GM18519 (cell line): ENCODE data around the gene COL1A1.

ENCODE experiments used
- ATAC-seq: cut with Tn5 transposase; IDR thresholded peaks from one replicate; pipeline ENCODE4 v1.9.1; 2021; ENCODE audit warnings: mild to moderate bottlenecking, moderate library complexity; ENCODE audit not compliant: unreplicated experiment, low FRiP score

Gene COL1A1

DNA sequence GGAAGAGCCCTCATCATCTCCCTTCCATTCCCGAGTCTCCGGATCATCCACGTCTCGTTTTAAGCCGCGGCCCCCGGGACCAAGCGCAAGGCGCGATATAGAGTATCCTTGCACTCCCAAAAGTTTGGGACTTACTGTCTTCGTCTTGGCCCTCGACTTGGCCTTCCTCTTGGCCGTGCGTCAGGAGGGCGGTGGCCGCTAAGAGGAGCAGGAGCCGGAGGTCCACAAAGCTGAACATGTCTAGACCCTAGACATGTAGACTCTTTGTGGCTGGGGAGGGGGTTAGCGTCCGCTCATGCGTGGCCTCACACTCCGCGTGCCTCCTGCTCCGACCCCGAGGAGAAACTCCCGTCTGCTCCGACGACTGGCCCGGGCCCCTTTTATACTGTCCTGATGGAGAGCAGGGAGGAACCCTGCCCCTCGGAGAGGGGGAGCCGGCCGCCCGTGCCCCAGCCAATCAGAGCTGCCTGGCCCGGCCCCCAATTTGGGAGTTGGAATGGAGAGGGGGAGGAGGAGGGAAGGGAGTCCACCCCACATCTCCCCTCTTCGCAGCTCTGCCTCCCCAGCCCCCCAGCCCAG is at the start of gene COL1A1:
Gene COL1A1, minus strand, starts transcription at position 356 of the 579 bp plus-strand sequence. Its CDS starts 118 bp downstream, at position 238.
- no peak for ATAC-seq

- no peak for ATAC-seq
Observed at GRCh38 chr17:50248255-50248654, 46.8 kb upstream of the COL1A1 start.

DNA sequence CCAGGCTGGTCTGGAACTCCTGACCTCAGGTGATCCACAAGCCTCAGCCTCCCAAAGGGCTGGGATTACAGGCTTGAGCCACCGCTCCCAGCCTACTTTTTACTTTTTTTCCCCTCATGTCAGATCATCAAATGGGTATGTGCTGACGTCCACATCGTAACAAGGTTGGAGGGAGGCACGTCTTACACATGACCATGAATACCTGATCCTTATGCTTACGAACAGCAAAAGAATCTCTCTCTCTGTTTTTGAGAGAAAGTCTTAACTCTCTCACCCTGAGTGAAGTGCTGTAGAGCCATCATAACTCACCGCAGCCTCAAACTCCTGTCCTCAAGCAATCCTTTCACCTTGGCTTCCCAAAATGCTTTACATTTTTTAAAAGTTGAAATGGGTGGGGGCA is 43.3 kb upstream of the COL1A1 start:
- ATAC-seq: no peak

DNA sequence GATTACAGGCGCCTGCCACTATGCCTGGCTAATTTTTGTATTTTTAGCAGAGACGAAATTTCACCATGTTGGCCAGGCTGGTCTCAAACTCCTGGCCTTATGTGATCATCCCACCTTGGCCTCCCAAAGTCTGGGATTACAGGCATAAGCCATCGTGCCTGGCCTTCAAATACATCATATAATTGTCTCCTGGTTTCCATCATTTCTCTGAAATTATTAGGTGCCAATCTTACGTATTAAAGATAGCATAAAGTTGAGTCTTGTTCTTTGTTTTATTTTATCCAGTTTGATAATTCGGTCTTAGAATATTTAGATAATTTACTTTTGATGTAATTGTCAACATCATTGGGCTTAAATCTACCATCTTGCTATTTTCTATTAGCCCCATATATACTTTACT is 40.0 kb upstream of the COL1A1 start:
- ATAC-seq: no peak

DNA sequence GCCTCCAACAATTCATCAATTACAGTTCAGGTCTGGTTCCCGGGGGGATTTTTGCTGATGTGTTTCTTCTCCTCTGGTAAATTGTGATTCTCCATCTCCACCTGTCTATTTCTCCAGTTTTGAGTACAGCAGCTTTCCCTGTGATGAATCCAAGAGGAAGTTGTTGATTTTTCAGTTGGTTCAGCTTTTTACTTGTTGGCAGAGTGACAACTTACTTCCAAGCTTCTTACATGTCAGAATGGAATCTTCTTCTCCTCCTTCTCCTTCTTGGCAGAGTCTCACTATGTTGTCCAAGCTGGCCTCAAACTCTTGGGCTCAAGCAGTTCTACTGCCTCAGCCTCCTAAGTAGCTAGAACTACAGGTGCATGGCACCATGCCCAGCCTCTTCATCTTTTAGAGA is 39.4 kb upstream of the COL1A1 start:
- ATAC-seq: no peak

GRCh38 chr17:50239937-50240336 is 38.5 kb upstream of the COL1A1 start:
- ATAC-seq: no peak

- no peak for ATAC-seq
Observed at GRCh38 chr17:50238601-50239280, 37.3 kb upstream of the COL1A1 start.

GRCh38 chr17:50237901-50238300 is 36.5 kb upstream of the COL1A1 start:
- ATAC-seq: no peak

DNA sequence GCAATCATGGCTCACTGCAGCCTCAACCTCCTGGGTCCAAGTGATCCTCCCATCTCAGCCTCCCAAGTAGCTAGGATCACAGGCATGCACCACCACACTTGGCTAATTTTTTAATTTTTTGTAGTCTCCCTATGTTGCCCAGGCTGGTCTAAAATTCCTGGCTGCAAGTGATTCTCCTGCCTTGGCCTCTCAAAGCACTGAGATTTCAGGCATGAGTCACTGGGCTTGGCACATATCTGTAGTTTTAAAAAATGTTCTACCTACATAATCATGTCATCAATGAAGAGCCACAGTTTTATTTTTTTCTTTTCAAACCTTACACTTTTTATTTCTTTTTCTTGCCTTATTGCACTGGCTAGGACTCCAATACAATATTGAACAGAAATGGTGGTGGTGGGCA is 33.1 kb upstream of the COL1A1 start:
- no peak for ATAC-seq

DNA sequence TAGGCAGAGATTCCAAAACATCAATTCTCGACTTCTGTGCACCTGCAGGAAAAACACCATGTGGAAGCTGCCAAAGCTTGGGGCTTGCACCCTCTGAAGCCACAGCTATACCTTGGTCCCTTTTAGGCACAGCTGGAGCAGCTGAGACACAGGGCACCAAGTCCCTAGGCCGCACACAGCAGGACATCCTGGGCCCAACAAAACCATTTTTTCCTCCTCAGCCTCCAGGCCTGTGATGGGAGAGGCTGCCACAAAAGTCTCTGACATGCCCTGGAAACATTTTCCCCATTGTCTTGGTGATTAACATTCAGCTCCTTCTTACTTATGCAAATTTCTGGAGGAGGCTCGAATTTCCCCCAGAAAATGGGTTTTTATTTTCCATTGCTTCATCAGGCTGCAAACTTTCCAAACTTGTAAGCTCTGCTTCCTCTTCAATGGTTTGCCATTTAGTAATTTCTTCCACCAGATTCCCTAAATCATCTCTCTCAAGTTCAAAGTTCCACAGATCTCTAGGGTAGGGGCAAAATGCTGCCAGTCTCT is 24.3 kb upstream of the COL1A1 start:
- no peak for ATAC-seq

GRCh38 chr17:50222922-50223321 is 21.5 kb upstream of the COL1A1 start:
- ATAC-seq: no peak

DNA sequence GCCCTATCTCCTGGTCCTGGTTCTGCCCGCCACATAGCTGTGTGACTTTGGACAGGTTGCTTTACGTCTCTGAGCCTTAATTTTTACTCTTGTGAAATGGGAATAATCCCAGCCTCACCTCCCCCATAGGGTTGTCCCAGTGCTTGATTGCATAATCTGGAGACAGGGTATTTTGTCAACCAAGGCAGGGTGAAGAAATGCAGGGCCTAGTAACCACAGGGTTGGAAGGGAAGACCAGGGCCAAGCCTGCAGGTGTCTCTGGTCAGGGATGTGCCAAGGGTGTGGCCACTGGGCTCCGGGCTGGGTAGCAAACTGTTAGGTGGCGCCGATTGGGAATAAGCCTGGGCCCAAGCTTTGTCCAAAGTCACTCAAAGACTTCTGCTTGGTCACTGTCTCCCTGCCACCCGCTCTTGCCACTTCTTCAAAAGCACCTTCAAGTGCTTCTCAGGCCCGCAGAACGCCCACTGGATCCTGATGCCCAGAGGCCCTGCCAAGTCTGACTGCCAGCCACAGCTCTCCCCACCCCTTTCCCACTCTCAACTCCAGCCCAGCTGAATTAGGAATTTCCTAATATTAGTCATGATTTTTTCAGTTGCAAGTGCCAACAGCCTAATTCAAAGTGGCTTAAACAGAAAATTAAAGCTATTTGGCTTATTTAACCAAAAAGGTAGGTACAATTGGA is 20.6 kb upstream of the COL1A1 start:
- ATAC-seq: no peak

GRCh38 chr17:50221266-50221863 is 19.9 kb upstream of the COL1A1 start:
- no peak for ATAC-seq

GRCh38 chr17:50220811-50221210 is 19.4 kb upstream of the COL1A1 start:
- ATAC-seq: no peak

DNA sequence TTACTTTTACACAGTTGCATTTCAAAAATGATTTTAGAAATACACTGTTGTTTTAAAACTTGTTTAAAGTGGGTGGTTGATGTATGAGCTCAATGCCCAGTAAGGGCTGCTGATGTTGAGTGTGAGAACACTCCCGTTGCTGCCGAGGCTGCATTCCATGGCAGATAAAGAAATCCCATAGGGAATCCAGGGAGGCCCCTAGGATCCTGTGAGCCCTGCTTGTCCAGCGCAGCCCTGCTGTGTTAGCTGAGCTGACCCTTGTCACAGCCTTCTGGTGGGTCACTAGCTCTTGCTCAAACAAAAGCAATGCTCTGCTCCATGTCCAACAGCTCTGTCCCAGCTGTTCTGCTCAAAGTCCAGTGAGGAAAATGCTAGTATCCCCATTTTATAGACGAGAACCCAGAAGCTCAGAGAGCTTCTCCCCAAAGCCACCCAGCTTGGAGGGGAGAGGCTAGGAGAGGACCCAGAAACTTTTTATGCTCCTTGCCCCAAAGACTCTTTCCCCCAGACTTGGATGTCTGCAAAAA is 18.6 kb upstream of the COL1A1 start:
- no peak for ATAC-seq

DNA sequence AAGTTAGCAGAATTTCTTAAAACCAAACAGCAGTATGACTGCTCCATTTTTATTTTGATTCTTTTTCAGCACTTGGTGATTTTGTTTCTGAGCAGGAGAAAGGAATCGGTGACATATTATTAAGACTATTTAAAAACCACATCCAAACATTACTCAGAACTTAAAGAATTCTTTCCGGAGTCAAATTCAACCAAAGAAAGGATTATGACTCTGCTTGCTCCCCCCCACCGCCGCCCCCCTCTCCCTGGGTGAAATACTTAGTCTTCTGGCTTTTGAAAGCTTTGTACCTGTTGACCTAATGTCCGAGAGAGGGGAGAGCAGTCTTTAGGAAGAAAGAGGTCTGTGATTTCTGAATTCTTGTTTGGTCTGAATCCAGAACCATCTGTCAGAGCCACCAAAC is 17.9 kb upstream of the COL1A1 start:
- ATAC-seq: no peak

DNA sequence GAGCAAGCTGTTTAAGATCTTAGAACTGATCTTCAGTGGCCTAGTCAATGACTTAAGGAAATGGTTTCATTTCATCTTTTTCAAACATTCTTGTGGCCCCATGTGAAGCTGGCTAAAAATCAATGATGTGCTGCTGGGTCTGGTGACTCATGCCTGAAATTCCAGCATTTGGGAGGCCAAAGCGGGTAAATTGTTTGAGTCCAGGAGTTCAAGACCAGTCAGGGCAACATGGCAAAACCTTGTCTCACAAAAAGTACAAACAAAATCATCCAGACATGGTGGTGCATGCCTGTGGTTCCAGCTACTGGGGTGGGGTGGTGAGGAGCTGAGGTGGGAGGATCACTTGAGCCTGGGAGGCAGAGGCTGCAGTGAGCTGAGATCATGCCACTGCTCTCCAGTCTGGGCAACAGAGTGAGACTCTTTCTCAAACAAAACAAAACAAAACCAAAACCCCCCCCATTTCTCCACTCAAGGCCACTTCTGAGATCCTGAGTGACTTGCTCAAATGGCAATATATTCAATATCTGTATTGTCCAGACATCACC is 17.4 kb upstream of the COL1A1 start:
- ATAC-seq: no peak

DNA sequence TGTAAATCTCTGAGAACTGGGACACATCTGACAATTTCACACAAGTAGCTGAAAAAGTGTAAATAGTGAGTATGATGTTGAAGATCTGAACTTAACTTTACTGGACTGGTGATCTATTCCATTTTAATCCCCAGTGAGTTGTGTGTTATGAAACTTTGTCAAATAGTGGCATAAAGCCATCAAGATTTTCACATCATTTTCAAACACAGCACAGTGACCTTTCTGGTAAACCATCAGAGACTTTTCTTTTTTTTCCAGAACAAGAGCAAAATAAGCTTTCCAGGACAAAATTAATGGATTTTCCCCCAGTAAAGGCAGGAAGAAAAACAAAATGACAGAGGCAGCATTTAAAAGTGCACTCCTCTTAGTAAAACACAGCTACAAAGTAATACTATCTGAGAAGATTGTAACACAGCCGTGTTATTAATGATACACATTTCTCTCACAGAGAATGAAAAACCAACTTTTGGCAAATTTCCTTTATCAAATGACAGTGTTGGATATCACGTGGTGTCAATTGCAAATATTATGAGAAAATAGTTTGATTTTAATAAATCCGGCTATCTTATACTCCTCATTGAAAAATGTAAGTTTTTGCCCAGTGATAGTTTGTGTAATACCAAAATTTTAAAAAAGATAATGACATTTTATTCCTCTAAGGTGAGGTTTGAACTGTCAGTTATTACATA is 16.8 kb upstream of the COL1A1 start:
- no peak for ATAC-seq

DNA sequence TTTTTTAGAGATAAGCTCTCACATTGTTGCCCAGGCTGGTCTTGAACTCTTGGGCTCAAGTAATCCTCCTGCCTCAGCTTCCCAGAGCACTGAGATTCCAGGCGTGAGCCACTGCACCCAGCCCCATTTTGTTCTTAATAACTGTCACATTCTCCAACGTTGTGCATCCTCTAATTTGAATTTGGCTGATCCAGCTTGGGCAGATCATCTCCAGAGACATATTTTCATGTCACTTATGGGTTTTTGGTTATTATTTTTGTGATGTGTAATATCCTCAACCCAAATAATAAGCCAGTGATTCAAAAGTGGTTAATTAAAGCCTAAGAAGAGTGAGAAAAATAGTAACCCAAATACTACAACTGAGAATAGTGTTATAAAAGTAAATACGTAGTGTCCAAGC is 16.2 kb upstream of the COL1A1 start:
- no peak for ATAC-seq
